HCT116 (cell line): ENCODE data around the gene RNF152. TPM values are rescaled to one million over a fixed set of nuclear protein-coding genes. Genes with fewer than 3 reads are reported as not detected.

Source experiments
- ATAC-seq: fragments of 200-7000 bp; cut with Tn5 transposase; 2 replicates; pipeline ENCODE4 v1.9.1; 2020; ENCODE audit warnings: mild to moderate bottlenecking, moderate library complexity
- BruUV-seq: library from RNA; stranded (reverse); fragments of 400-500 nt; replicated peaks from 2 replicates; lab custom pipeline; 2021; lab: Mats Ljungman, UMichigan
- CTCF ChIA-PET: fragments of 300-600 bp; sonication (Branson Sonifier 250); formaldehyde crosslinking; loops from one replicate; lab custom pipeline; 2021; ENCODE audit warnings: antibody characterized with exemption; lab: Charles Lee
- POLR2A ChIA-PET: fragments of 300-600, 350-600 bp; sonication (Branson Sonifier 250); formaldehyde crosslinking; loops from one replicate; lab custom pipeline; 2021; ENCODE audit warnings: antibody characterized with exemption; lab: Charles Lee
- RAD21 ChIA-PET, 2 experiments: fragments of 300-600 bp; sonication (Branson Sonifier 250); formaldehyde crosslinking; loops; one replicate each; lab custom pipeline; 2023; ENCODE audit warnings: low total read pairs in 2 of 2; ENCODE audit not compliant: uncharacterized antibody in 2 of 2, unreplicated experiment in 2 of 2, low non-redundant PET in 1 of 2; lab: Charles Lee
- DNase-seq: peaks from one replicate; pipeline ENCODE4 v3.0.0-alpha.2; 2010; ENCODE audit warnings: low read depth, low spot score
- H2AFZ ChIP-seq: fragments of 200-600 bp; shearing (Covaris generic), sonication (generic); 2 replicates; pipeline ENCODE4 v1.6.1; 2017; ENCODE audit warnings: low read depth, mixed run types, mixed read lengths, antibody characterized with exemption, low read length; ENCODE audit not compliant: poor library complexity, severe bottlenecking
- H3K27ac ChIP-seq: 2 replicates; pipeline ENCODE4 v1.5.1; 2012; ENCODE audit warnings: low read depth, low read length
- H3K27me3 ChIP-seq: fragments of 200-600 bp; sonication (generic); 2 replicates; pipeline ENCODE4 v1.6.1; 2016; ENCODE audit warnings: mixed run types, low read length, mixed read lengths; ENCODE audit not compliant: insufficient read depth
- H3K36me3 ChIP-seq, 2 experiments: fragments of 200-500 bp in 1 of 2; fragments of 200-600 bp in 1 of 2; sonication (Bioruptor generic) in 1 of 2; sonication (generic) in 1 of 2; 2 replicates each; pipeline versions ENCODE4 v1.5.1 to v1.6.1; 2014 to 2016; ENCODE audit warnings: low read length in 2 of 2, inconsistent platforms in 1 of 2, mixed read lengths in 1 of 2, mixed run types in 1 of 2; ENCODE audit not compliant: insufficient read depth in 2 of 2, control insufficient read depth in 1 of 2
- H3K4me1 ChIP-seq, 2 experiments: fragments of 200-600 bp in 1 of 2; sonication (generic) in 1 of 2; 2 replicates each; pipeline versions ENCODE4 v1.5.1 to v1.6.1; 2012 to 2017; ENCODE audit warnings: low read length in 2 of 2, inconsistent platforms in 1 of 2, mild to moderate bottlenecking in 1 of 2, mixed read lengths in 1 of 2, mixed run types in 1 of 2, moderate library complexity in 1 of 2; ENCODE audit not compliant: insufficient read depth in 2 of 2, control insufficient read depth in 1 of 2
- H3K4me2 ChIP-seq: fragments of 200-600 bp; sonication (generic); 2 replicates; pipeline ENCODE4 v1.6.1; 2017; ENCODE audit warnings: mixed run types, low read length, mixed read lengths
- H3K4me3 ChIP-seq, 2 experiments: fragments of 200-600 bp in 1 of 2; sonication (generic) in 1 of 2; replicated peaks in 1 of 2; 2 replicates each; pipeline ENCODE4 v1.5.1; 2011 to 2016; ENCODE audit warnings: low read length in 2 of 2, control low read depth in 1 of 2, low read depth in 1 of 2, mild to moderate bottlenecking in 1 of 2, mixed read lengths in 1 of 2, mixed run types in 1 of 2
- H3K79me2 ChIP-seq: fragments of 200-600 bp; sonication (generic); 2 replicates; pipeline ENCODE4 v1.6.1; 2017; ENCODE audit warnings: mild to moderate bottlenecking, mixed run types, low read length, moderate library complexity, mixed read lengths; ENCODE audit not compliant: insufficient read depth
- H3K9ac ChIP-seq: fragments of 200-600 bp; sonication (generic); 2 replicates; pipeline ENCODE4 v1.6.1; 2016; ENCODE audit warnings: low read length, mixed read lengths
- H3K9me2 ChIP-seq: fragments of 200-600 bp; sonication (generic), shearing (Covaris generic); 2 replicates; pipeline ENCODE4 v1.6.1; 2017; ENCODE audit warnings: mixed run types, mild to moderate bottlenecking, moderate library complexity; ENCODE audit not compliant: insufficient read depth
- H3K9me3 ChIP-seq, 2 experiments: fragments of 200-500 bp in 1 of 2; fragments of 200-600 bp in 1 of 2; sonication (Bioruptor generic) in 1 of 2; sonication (generic) in 1 of 2; 2 replicates each; pipeline ENCODE4 v1.6.1; 2014 to 2017; ENCODE audit warnings: low read length in 2 of 2, mixed read lengths in 2 of 2, inconsistent platforms in 1 of 2, low read depth in 1 of 2, mild to moderate bottlenecking in 1 of 2, mixed run types in 1 of 2, moderate library complexity in 1 of 2; ENCODE audit not compliant: control insufficient read depth in 1 of 2, insufficient read depth in 1 of 2
- H4K20me1 ChIP-seq: fragments of 200-600 bp; sonication (generic), shearing (Covaris generic); 2 replicates; pipeline ENCODE4 v1.6.1; 2017; ENCODE audit warnings: mixed run types, mild to moderate bottlenecking, moderate library complexity; ENCODE audit not compliant: insufficient read depth
- CEBPB ChIP-seq: IDR thresholded peaks from 2 replicates; pipeline ENCODE4 v1.6.1; 2012; ENCODE audit warnings: low read depth
- EGR1 ChIP-seq: IDR thresholded peaks from 2 replicates; pipeline ENCODE4 v1.6.1; 2012; ENCODE audit warnings: low read depth
- ELF1 ChIP-seq: IDR thresholded peaks from 2 replicates; pipeline ENCODE4 v1.6.1; 2012; ENCODE audit warnings: low read depth, borderline replicate concordance
- JUND ChIP-seq: IDR thresholded peaks from 2 replicates; pipeline ENCODE4 v1.6.1; 2012
- RAD21 ChIP-seq: IDR thresholded peaks from 2 replicates; pipeline ENCODE4 v1.6.1; 2012; ENCODE audit warnings: low read depth, mild to moderate bottlenecking
- SIN3A ChIP-seq: IDR thresholded peaks from 2 replicates; pipeline ENCODE4 v1.6.1; 2012; ENCODE audit warnings: low read depth
- SP1 ChIP-seq: IDR thresholded peaks from 2 replicates; pipeline ENCODE4 v1.6.1; 2012; ENCODE audit warnings: low read depth
- SRF ChIP-seq: IDR thresholded peaks from 2 replicates; pipeline ENCODE4 v1.6.1; 2012; ENCODE audit warnings: low read depth
- YY1 ChIP-seq: IDR thresholded peaks from 2 replicates; pipeline ENCODE4 v1.6.1; 2011; ENCODE audit warnings: low read length, low read depth, moderate library complexity, mild to moderate bottlenecking; ENCODE audit not compliant: insufficient replicate concordance; ENCODE audit errors: extremely low read depth
- ZBTB33 ChIP-seq: IDR thresholded peaks from 2 replicates; pipeline ENCODE4 v1.6.1; 2011; ENCODE audit warnings: mild to moderate bottlenecking, low read length, moderate library complexity; ENCODE audit not compliant: insufficient replicate concordance; ENCODE audit errors: extremely low read depth
- intact Hi-C: fragments of 100-400 bp; cut with micrococcal nuclease; formaldehyde crosslinking; loops from 2 replicates; pipeline ENCODE4 v1.10.0; 2022
- total RNA-seq: library from RNA; stranded (reverse); gene quantifications from one replicate; pipeline ENCODE4 v1.2.1, GENCODE V29; 2021; ENCODE audit not compliant: unreplicated experiment
- TF ChIP-seq, protein P1 (sequence below): IDR thresholded peaks from 2 replicates; pipeline ENCODE4 v1.6.1; 2012
- TF ChIP-seq, protein P2 (sequence below): IDR thresholded peaks from 2 replicates; pipeline ENCODE4 v1.6.1; 2012
- TF ChIP-seq, protein P3 (sequence below), 3 experiments: fragments of 200-600 bp in 1 of 3; sonication (generic) in 1 of 3; IDR thresholded peaks in 2 of 3; conservative IDR thresholded peaks in 1 of 3; 2 replicates each; pipeline ENCODE4 v1.5.1; 2012 to 2017; ENCODE audit warnings: low read depth in 2 of 3, low read length in 2 of 3, antibody characterized with exemption in 1 of 3, borderline replicate concordance in 1 of 3, control low read depth in 1 of 3, mild to moderate bottlenecking in 1 of 3, mixed read lengths in 1 of 3, mixed run types in 1 of 3, moderate library complexity in 1 of 3; ENCODE audit not compliant: insufficient read depth in 1 of 3

RNF152 gene
- total RNA-seq, 1 experiment from 2014 or later, result 0.47 TPM

GRCh38 chr18:61761875-61762274 is 130.9 kb downstream of the RNF152 start:
- H3K27ac ChIP-seq, result no peak overlapping the region
- no peak overlapping the region for H3K4me2 ChIP-seq
- no peak overlapping the region for H2AFZ ChIP-seq
- CTCF ChIA-PET, result no interaction called here
- H3K27me3 ChIP-seq, result no peaks in the 10 kb centered on the region
- ATAC-seq, result no peak
- no peak for DNase-seq
- intact Hi-C loops, result no loop called here
- no TSS peak for BruUV-seq
- no peak overlapping the region for H3K4me3 ChIP-seq
- H3K79me2 ChIP-seq, result no peaks in the 10 kb centered on the region
- no peak overlapping the region for H3K9ac ChIP-seq
- RAD21 ChIA-PET, result no interaction called here
- no peaks in the 10 kb centered on the region for H4K20me1 ChIP-seq
- no peaks in the 10 kb centered on the region for H3K9me3 ChIP-seq
- POLR2A ChIA-PET, result no interaction called here
- TF ChIP-seq CEBPB (no peak), YY1 (no peak), ELF1 (no peak), RAD21 (no peak), SIN3A (no peak), SP1 (no peak), JUND (no peak), EGR1 (no peak), SRF (no peak), ZBTB33 (no peak)
- TF ChIP-seq, protein P1, sequence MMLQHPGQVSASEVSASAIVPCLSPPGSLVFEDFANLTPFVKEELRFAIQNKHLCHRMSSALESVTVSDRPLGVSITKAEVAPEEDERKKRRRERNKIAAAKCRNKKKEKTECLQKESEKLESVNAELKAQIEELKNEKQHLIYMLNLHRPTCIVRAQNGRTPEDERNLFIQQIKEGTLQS, result no peak
- TF ChIP-seq, protein P2, sequence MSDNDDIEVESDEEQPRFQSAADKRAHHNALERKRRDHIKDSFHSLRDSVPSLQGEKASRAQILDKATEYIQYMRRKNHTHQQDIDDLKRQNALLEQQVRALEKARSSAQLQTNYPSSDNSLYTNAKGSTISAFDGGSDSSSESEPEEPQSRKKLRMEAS, result no peak
- TF ChIP-seq, protein P3, sequence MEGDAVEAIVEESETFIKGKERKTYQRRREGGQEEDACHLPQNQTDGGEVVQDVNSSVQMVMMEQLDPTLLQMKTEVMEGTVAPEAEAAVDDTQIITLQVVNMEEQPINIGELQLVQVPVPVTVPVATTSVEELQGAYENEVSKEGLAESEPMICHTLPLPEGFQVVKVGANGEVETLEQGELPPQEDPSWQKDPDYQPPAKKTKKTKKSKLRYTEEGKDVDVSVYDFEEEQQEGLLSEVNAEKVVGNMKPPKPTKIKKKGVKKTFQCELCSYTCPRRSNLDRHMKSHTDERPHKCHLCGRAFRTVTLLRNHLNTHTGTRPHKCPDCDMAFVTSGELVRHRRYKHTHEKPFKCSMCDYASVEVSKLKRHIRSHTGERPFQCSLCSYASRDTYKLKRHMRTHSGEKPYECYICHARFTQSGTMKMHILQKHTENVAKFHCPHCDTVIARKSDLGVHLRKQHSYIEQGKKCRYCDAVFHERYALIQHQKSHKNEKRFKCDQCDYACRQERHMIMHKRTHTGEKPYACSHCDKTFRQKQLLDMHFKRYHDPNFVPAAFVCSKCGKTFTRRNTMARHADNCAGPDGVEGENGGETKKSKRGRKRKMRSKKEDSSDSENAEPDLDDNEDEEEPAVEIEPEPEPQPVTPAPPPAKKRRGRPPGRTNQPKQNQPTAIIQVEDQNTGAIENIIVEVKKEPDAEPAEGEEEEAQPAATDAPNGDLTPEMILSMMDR (IDR thresholded peaks at IDR 0.05 in 2 of 3, conservative IDR thresholded peaks at IDR 0.05 in 1 of 3; ENCODE audit: borderline replicate concordance in 1 of 3, insufficient read depth in 1 of 3, low read depth in 2 of 3, low read length in 2 of 3), result no peak
- TF ChIP-seq, all 23 proteins: peak for 0
- H3K4me1 ChIP-seq, result no peaks in the 10 kb centered on the region
- no peaks in the 10 kb centered on the region for H3K36me3 ChIP-seq
- no peaks in the 10 kb centered on the region for H3K9me2 ChIP-seq
